ENCODE data around the gene SLC26A11. TPM values are rescaled to one million over a fixed set of nuclear protein-coding genes. Genes with fewer than 3 reads are reported as not detected.

SLC26A11 gene
- total and polyA plus RNA-seq, 2 donors (not counting 1 experiment from before 2014, with no cell fraction given) = 10.1 to 31.4 TPM

DNA sequence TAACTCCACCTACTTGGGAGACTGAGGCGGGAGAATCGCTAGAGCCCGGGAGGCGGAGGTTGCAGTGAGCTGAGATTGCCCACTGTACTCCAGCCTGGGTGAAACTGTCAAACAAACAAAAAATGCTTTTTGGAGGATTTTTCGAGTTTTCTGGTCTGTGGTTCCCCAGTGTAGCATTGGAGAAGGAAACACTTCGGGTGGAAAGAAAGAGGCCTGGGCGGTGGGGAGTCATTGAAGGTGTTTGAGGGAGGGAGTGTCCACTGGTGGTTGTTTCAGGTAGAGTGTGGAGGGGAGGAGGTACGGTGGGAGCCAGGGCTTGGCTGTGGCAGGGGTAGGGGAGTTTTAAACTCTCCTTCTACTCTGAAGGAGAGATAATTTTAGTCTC, 41.7 kb downstream of the SLC26A11 start:
- H3K27ac ChIP-seq (ENCODE audit: low read length in 2 of 2) = peak overlapping the region; percentile 86 to 90
- H3K4me2 ChIP-seq (replicated peaks; ENCODE audit: low read depth, low read length, poor library complexity, severe bottlenecking) = peak overlapping the region; percentile 92
- H3K9me3 Mint-ChIP-seq (ENCODE audit: insufficient read depth) = no peaks in the 10 kb centered on the region
- no peaks in the 10 kb centered on the region for H3K27me3 Mint-ChIP-seq
- 56% methylated on average over 7 of the region's 8 CpGs for WGBS (ENCODE audit: insufficient coverage)
- H3K27me3 ChIP-seq (replicated peaks in 1 of 4; ENCODE audit: control extremely low read depth in 1 of 4, control insufficient read depth in 3 of 4, insufficient read depth in 4 of 4, low read length in 3 of 4) = no peaks in the 10 kb centered on the region
- no peak for ATAC-seq (ENCODE audit: low read depth)
- H3K4me3 ChIP-seq (ENCODE audit: control extremely low read depth in 1 of 5, extremely low read depth in 1 of 5, insufficient read depth in 1 of 5, low read depth in 2 of 5, low read length in 4 of 5) = peak overlapping the region; percentile 74 to 94 (median 84)
- intact Hi-C loops (cut with micrococcal nuclease) = loop anchor here (2.0 to 5.0 kb wide), 4 partner anchors 161 to 1255 kb away; partner anchors contain the start of genes CCDC40, CEP131, GAA and TBC1D16
- H3K27ac Mint-ChIP-seq = peak overlapping the region; percentile 97
- peaks cover 49% of the 10 kb centered on the region for H3K79me2 ChIP-seq (ENCODE audit: control insufficient read depth, insufficient read depth, low read length)
- H3K36me3 ChIP-seq (replicated peaks in 1 of 2; ENCODE audit: control extremely low read depth in 1 of 2, control insufficient read depth in 1 of 2, extremely low read depth in 1 of 2, insufficient read depth in 2 of 2, low read length in 1 of 2) = peaks cover 2 to 10% of the 10 kb centered on the region in 2 experiments
- peak overlapping the region; percentile 91 for H3K4me3 Mint-ChIP-seq
- ChIA-PET CTCF (interaction anchor here (0.6 kb wide), 1 partner anchor 264 kb away, joined by 4 read pairs; no protein-coding TSS in a partner anchor), POLR2A (no interaction called here)
- DNase-seq = no peak
- H4K20me1 ChIP-seq (ENCODE audit: control insufficient read depth, insufficient read depth, low read length, poor library complexity, severe bottlenecking) = peaks cover 42% of the 10 kb centered on the region
- H3K9ac ChIP-seq (ENCODE audit: low read length) = peak overlapping the region; percentile 88
- H3K9me3 ChIP-seq (ENCODE audit: control extremely low read depth in 1 of 3, control insufficient read depth in 2 of 3, insufficient read depth in 1 of 3, low read length in 2 of 3) = no peaks in the 10 kb centered on the region
- peaks cover 35 to 57% of the 10 kb centered on the region in 2 donors for H3K4me1 ChIP-seq (ENCODE audit: control insufficient read depth in 2 of 2, insufficient read depth in 2 of 2, low read length in 2 of 2)
- peaks cover 58% of the 10 kb centered on the region for H3K4me1 Mint-ChIP-seq
- H2AFZ ChIP-seq (ENCODE audit: insufficient read depth, low read depth, low read length, poor library complexity, severe bottlenecking) = no peak overlapping the region
- TF ChIP-seq, protein P1, sequence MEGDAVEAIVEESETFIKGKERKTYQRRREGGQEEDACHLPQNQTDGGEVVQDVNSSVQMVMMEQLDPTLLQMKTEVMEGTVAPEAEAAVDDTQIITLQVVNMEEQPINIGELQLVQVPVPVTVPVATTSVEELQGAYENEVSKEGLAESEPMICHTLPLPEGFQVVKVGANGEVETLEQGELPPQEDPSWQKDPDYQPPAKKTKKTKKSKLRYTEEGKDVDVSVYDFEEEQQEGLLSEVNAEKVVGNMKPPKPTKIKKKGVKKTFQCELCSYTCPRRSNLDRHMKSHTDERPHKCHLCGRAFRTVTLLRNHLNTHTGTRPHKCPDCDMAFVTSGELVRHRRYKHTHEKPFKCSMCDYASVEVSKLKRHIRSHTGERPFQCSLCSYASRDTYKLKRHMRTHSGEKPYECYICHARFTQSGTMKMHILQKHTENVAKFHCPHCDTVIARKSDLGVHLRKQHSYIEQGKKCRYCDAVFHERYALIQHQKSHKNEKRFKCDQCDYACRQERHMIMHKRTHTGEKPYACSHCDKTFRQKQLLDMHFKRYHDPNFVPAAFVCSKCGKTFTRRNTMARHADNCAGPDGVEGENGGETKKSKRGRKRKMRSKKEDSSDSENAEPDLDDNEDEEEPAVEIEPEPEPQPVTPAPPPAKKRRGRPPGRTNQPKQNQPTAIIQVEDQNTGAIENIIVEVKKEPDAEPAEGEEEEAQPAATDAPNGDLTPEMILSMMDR (IDR thresholded peaks at IDR 0.05) = no peak
- no peak for TF ChIP-seq EZH2 (IDR thresholded peaks at IDR 0.05; ENCODE audit: borderline replicate concordance, insufficient read depth, low read depth, low read length, poor library complexity, severe bottlenecking)

DNA sequence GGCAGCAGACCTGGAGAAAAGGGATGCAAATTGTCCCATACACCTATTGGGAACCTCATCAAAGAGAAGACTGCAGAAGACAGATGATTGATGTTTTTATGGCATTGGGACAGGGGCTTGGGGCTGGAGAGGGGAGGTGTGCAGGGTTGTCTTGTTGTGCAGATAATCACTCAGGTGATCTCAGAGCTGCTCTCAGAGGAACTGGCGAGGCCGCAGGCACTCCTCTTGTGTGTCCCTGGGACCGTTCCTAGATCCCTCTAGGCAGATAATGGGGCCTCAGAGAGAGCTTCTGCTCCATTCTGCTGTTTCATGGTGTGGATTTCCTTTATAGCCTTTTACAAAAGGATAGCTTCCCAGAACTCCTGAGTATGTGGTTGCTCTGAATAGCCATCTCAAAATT, 42.1 kb downstream of the SLC26A11 start:
- 71% methylated on average over 3 of the region's 3 CpGs for WGBS (ENCODE audit: insufficient coverage)
- Mint-ChIP-seq H3K4me1 (peaks cover 60% of the 10 kb centered on the region), H3K27ac (peak overlapping the region; percentile 97), H3K27me3 (no peaks in the 10 kb centered on the region), H3K9me3 (ENCODE audit: insufficient read depth) (no peaks in the 10 kb centered on the region), H3K4me3 (peak overlapping the region; percentile 97)
- H3K9ac ChIP-seq (ENCODE audit: low read length) = peak overlapping the region; percentile 88
- no peak overlapping the region for H3K4me3 ChIP-seq (ENCODE audit: control extremely low read depth in 1 of 5, extremely low read depth in 1 of 5, insufficient read depth in 1 of 5, low read depth in 2 of 5, low read length in 4 of 5)
- no peak overlapping the region for H2AFZ ChIP-seq (ENCODE audit: insufficient read depth, low read depth, low read length, poor library complexity, severe bottlenecking)
- no peaks in the 10 kb centered on the region for H3K27me3 ChIP-seq (replicated peaks in 1 of 4; ENCODE audit: control extremely low read depth in 1 of 4, control insufficient read depth in 3 of 4, insufficient read depth in 4 of 4, low read length in 3 of 4)
- POLR2A ChIA-PET = no interaction called here
- DNase-seq (no peak), ATAC-seq (ENCODE audit: low read depth) (no peak)
- TF ChIP-seq, protein P1 (IDR thresholded peaks at IDR 0.05) = no peak
- TF ChIP-seq EZH2 (IDR thresholded peaks at IDR 0.05; ENCODE audit: borderline replicate concordance, insufficient read depth, low read depth, low read length, poor library complexity, severe bottlenecking) = no peak
- H3K9me3 ChIP-seq (ENCODE audit: control extremely low read depth in 1 of 3, control insufficient read depth in 2 of 3, insufficient read depth in 1 of 3, low read length in 2 of 3) = no peaks in the 10 kb centered on the region
- H3K36me3 ChIP-seq (replicated peaks in 1 of 2; ENCODE audit: control extremely low read depth in 1 of 2, control insufficient read depth in 1 of 2, extremely low read depth in 1 of 2, insufficient read depth in 2 of 2, low read length in 1 of 2) = peaks cover 2 to 10% of the 10 kb centered on the region in 2 experiments
- H3K4me2 ChIP-seq (replicated peaks; ENCODE audit: low read depth, low read length, poor library complexity, severe bottlenecking) = peak overlapping the region; percentile 92
- H3K27ac ChIP-seq (ENCODE audit: low read length in 2 of 2) = peak overlapping the region; percentile 86 to 90
- CTCF ChIA-PET = interaction anchor here (0.6 to 1.2 kb wide), 2 partner anchors 10 to 264 kb away, joined by 3 to 4 read pairs; no protein-coding TSS in a partner anchor
- intact Hi-C loops (cut with micrococcal nuclease) = loop anchor here (2.0 to 5.0 kb wide), 4 partner anchors 161 to 1255 kb away; partner anchors contain the start of genes CCDC40, CEP131, GAA and TBC1D16
- H3K4me1 ChIP-seq (ENCODE audit: control insufficient read depth in 2 of 2, insufficient read depth in 2 of 2, low read length in 2 of 2) = peaks cover 35 to 57% of the 10 kb centered on the region in 2 donors
- H3K79me2 ChIP-seq (ENCODE audit: control insufficient read depth, insufficient read depth, low read length) = peaks cover 51% of the 10 kb centered on the region
- peaks cover 42% of the 10 kb centered on the region for H4K20me1 ChIP-seq (ENCODE audit: control insufficient read depth, insufficient read depth, low read length, poor library complexity, severe bottlenecking)
